Sigmoid colon (tissue), 7 donors: ENCODE data around the gene CCDC157. TPM values are rescaled to one million over a fixed set of nuclear protein-coding genes. Genes with fewer than 3 reads are reported as not detected.

Source experiments
- DNase-seq: peaks from one replicate; pipeline ENCODE4 v3.0.0-alpha.2; 2019
- H3K27ac ChIP-seq, 4 donors: fragments of 200-600 bp; sonication (generic); one replicate each; pipeline ENCODE4 v1.5.1; 2016 to 2019; ENCODE audit warnings: mild to moderate bottlenecking in 1 of 4
- H3K27me3 ChIP-seq, 3 donors: fragments of 200-600 bp; sonication (generic); one replicate each; pipeline ENCODE4 v1.5.1; 2019; ENCODE audit warnings: mild to moderate bottlenecking in 1 of 3
- H3K36me3 ChIP-seq, 4 donors: fragments of 200-600 bp; sonication (generic); one replicate each; pipeline ENCODE4 v1.5.1; 2016 to 2019
- H3K4me1 ChIP-seq, 4 donors: fragments of 200-600 bp; sonication (generic); one replicate each; pipeline ENCODE4 v1.5.1; 2017 to 2019
- H3K4me3 ChIP-seq, 4 donors: fragments of 200-600 bp; sonication (generic); one replicate each; pipeline ENCODE4 v1.5.1; 2017 to 2019; ENCODE audit warnings: mild to moderate bottlenecking in 2 of 4, moderate library complexity in 1 of 4
- H3K9me3 ChIP-seq, 4 donors: fragments of 200-600 bp in 3 of 4; sonication (generic) in 3 of 4; one replicate each; pipeline versions ENCODE4 v1.5.1 to v1.6.1; 2013 to 2019
- EP300 ChIP-seq, 4 donors: sonication (generic); formaldehyde crosslinking; IDR thresholded peaks; one replicate each; pipeline ENCODE4 v1.6.1; 2017; ENCODE audit warnings: antibody characterized with exemption in 4 of 4
- POLR2A ChIP-seq, 2 donors: fragments of 450-650 bp; IDR thresholded peaks; one replicate each; pipeline ENCODE4 v1.6.1; 2016; ENCODE audit warnings: antibody characterized with exemption in 2 of 2, mild to moderate bottlenecking in 2 of 2, moderate library complexity in 2 of 2
- POLR2AphosphoS5 ChIP-seq, 4 donors: sonication (generic); formaldehyde crosslinking; IDR thresholded peaks; one replicate each; pipeline ENCODE4 v1.6.1; 2017; ENCODE audit warnings: antibody characterized with exemption in 4 of 4
- WGBS, 2 donors: extraction: QIAGEN DNeasy Blood & Tissue Kit; methylation state at CpG; one replicate each; pipeline ENCODE4 v1.1.7; 2013; 5-methylcytosine and 5-hydroxymethylcytosine counted together
- intact Hi-C: fragments of 100-400 bp; cut with DNase I; formaldehyde crosslinking; loops from one replicate; pipeline ENCODE4 v1.15.1; 2023
- polyA plus RNA-seq, 3 donors: library from polyadenylated mRNA; stranded (reverse); fragments of 200-250 nt; gene quantifications; one replicate each; pipeline ENCODE4 v1.2.3, GENCODE V29; 2013
- total RNA-seq, 4 donors: library from RNA; depleted of rRNA; stranded (reverse); fragments of >200 nt; gene quantifications; one replicate each; pipeline ENCODE4 v1.1.0, GENCODE V29; 2016
- TF ChIP-seq, protein P1 (sequence below), 4 experiments: fragments of 450-650 bp in 3 of 4; fragments of 200-600 bp in 1 of 4; IDR thresholded peaks; one replicate each; pipeline ENCODE4 v1.5.1; 2016 to 2019; ENCODE audit warnings: antibody characterized with exemption in 4 of 4, mild to moderate bottlenecking in 3 of 4, moderate library complexity in 2 of 4
- donor health status: healthy with polysubstance abuse.
- donor health status: Bipolar disorder and iron deficiency.
- donor health status: healthy.

The CCDC157 gene
- total and polyA plus RNA-seq, 7 donors: 0.83 to 2.0 (median 1.6) TPM

DNA sequence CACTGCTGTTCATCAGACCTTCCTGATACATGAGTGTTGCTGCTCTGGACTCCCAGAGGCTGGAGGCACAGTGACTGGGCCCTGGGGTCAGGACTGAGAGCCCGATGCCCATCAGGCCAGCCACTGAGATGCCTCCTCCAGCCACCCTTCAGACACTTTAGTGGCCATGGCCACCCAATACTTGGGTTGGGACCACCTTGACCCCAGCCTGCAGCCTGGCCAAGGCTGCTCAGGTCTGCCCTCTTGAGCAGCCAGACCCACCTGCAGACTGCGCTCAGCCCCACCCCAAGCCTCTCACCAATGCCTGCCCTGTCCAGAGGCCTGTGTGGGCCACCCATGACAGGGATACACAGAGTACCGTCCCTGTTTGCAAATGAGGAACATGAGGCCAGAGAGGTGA lies 26.3 kb downstream of the CCDC157 start:
- Histone ChIP-seq H3K36me3 (peaks cover 0 to 45% (median 5%) of the 10 kb centered on the region in 4 donors), H3K27ac (no peak overlapping the region), H3K4me3 (no peak overlapping the region), H3K4me1 (peaks cover 3 to 16% (median 14%) of the 10 kb centered on the region in 4 donors), H3K9me3 (no peaks in the 10 kb centered on the region), H3K27me3 (no peaks in the 10 kb centered on the region)
- WGBS, 2 donors: 61 to 65% methylated on average over 3 of the region's 3 CpGs
- DNase-seq: no peak
- intact Hi-C loops: no loop called here
- TF ChIP-seq POLR2A (IDR thresholded peaks at IDR 0.05): no peak
- TF ChIP-seq, protein P1, sequence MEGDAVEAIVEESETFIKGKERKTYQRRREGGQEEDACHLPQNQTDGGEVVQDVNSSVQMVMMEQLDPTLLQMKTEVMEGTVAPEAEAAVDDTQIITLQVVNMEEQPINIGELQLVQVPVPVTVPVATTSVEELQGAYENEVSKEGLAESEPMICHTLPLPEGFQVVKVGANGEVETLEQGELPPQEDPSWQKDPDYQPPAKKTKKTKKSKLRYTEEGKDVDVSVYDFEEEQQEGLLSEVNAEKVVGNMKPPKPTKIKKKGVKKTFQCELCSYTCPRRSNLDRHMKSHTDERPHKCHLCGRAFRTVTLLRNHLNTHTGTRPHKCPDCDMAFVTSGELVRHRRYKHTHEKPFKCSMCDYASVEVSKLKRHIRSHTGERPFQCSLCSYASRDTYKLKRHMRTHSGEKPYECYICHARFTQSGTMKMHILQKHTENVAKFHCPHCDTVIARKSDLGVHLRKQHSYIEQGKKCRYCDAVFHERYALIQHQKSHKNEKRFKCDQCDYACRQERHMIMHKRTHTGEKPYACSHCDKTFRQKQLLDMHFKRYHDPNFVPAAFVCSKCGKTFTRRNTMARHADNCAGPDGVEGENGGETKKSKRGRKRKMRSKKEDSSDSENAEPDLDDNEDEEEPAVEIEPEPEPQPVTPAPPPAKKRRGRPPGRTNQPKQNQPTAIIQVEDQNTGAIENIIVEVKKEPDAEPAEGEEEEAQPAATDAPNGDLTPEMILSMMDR (IDR thresholded peaks at IDR 0.05): no peak
- no peak for TF ChIP-seq POLR2AphosphoS5 (IDR thresholded peaks at IDR 0.05)
- no peak for TF ChIP-seq EP300 (IDR thresholded peaks at IDR 0.05)

DNA sequence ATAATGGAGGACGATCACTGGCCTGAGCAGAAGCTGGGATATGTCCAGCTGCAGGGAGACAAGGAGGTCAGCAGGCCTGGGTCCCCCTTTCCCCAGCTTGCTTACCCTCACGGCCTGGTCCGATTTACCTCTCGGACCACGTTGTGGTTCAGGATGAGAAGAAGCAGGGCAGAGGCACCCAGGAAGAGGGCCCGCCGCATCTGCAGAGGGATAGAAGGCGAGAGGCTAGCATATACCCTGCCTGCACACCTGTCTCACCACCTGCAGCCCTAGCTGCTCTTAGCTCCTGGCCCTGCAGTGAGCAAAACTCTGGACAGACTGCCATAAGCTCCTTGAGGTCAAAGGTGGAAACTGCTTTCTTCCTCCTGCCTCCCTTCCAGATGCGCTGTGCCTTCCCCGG lies 29.1 kb downstream of the CCDC157 start:
- Histone ChIP-seq H3K36me3 (peaks cover 0 to 24% (median 5%) of the 10 kb centered on the region in 4 donors), H3K9me3 (no peaks in the 10 kb centered on the region), H3K4me3 (no peak overlapping the region), H3K27me3 (no peaks in the 10 kb centered on the region), H3K4me1 (peaks cover 3 to 16% (median 14%) of the 10 kb centered on the region in 4 donors), H3K27ac (no peak overlapping the region)
- intact Hi-C loops: loop anchor here (2.0 to 5.0 kb wide), 4 partner anchors 29 to 275 kb away; partner anchors contain the start of genes CCDC157 and SF3A1
- no peak for TF ChIP-seq POLR2A (IDR thresholded peaks at IDR 0.05)
- TF ChIP-seq, protein P1 (IDR thresholded peaks at IDR 0.05): no peak
- TF ChIP-seq POLR2AphosphoS5 (IDR thresholded peaks at IDR 0.05): no peak
- WGBS, 2 donors: 92 to 96% methylated on average over 10 of the region's 10 CpGs
- no peak for DNase-seq

DNA sequence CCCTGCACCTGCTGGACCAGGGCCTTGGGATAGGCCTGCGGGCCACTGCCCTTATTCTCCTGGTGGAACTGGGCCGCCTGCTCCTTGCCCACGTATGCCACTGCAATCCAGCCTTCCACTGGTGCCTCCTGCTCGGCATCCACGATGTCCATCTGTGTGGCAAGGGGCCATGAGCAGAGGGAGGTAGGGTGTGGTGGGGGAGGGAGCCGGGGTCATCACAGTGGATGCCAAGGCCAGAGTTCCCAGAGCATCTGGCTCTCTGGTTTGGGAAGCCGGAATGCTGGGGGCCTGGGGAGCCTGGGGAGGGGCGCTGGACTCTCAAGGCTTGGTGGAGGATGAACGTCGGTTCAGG lies 29.8 kb downstream of the CCDC157 start:
- intact Hi-C loops: loop anchor here (2.0 to 5.0 kb wide), 4 partner anchors 30 to 276 kb away; partner anchors contain the start of genes CCDC157 and SF3A1
- peak overlapping the region; percentile 76 to 86 (median 81) for H3K27ac ChIP-seq
- H3K4me3 ChIP-seq: peak overlapping the region; percentile 46 to 67 (median 62)
- no peaks in the 10 kb centered on the region for H3K9me3 ChIP-seq
- no peaks in the 10 kb centered on the region for H3K27me3 ChIP-seq
- peak; percentile 74 for DNase-seq
- WGBS, 2 donors: 29 to 35% methylated on average over 10 of the region's 10 CpGs
- H3K4me1 ChIP-seq: peaks cover 3 to 16% (median 14%) of the 10 kb centered on the region in 4 donors
- TF ChIP-seq POLR2A (IDR thresholded peaks at IDR 0.05) (no peak), EP300 (IDR thresholded peaks at IDR 0.05) (no peak), POLR2AphosphoS5 (IDR thresholded peaks at IDR 0.05) (no peak)
- TF ChIP-seq, protein P1 (IDR thresholded peaks at IDR 0.05): no peak
- H3K36me3 ChIP-seq: peaks cover 0 to 17% (median 3%) of the 10 kb centered on the region in 4 donors

DNA sequence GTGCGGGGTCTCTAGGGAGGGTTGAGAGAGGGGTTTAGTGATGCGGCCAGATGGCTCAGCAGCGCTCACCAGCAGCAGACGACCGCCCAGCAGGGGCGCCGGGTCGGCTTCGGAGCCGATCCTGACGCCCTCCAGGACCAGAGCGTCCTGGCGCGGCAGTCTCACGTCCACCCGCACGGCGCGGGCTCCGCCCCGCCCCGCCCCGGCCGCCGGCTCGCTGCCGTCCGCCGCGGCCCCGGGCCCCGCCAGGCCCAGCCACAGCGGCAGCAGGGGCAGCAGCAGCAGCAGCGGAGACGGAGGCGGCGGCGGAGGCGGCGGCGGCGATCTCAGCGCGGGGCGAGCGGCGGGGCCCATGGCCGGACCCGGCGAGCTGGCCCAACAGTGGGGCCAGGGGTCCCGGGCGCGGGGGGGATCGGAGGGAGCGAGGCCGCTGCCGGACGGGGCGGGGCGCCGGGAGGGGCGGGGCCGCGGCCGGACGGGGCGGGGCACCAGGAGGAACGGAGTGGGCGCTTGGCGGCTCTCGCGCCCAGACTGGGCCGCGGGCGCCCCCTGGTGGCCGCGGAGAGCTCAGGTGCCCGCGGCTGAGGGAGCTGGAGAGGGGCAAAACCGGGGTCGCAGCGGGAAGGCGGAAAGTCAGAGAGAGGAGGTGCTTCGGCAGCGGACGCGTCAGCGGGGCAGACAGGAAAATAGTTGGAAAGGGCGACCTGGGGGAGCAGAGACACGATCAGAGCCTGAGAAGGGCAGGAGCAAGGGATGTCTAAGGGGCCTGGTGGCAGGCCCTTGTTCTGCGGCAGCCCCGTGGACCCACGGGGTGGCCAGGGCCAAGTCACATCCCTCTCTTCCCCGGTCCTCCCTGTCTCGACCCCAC lies 30.4 kb downstream of the CCDC157 start, which contains the start of gene RNF215:
Gene RNF215 (minus strand): TSS at position 452 of the 868 bp plus-strand sequence. CDS start 98 bp downstream, at position 354.
- peak; percentile 88 for DNase-seq
- H3K4me1 ChIP-seq: peaks cover 3 to 16% (median 14%) of the 10 kb centered on the region in 4 donors
- H3K27ac ChIP-seq: peak within 1 kb of the TSS; percentile 76 to 86 (median 81)
- no peak for TF ChIP-seq POLR2A (IDR thresholded peaks at IDR 0.05)
- TF ChIP-seq, protein P1 (IDR thresholded peaks at IDR 0.05): peak; percentile 92 to 94 (median 94)
- 2% methylated on average over 95 of the region's 95 CpGs for WGBS, 2 donors
- peaks cover 0 to 15% (median 3%) of the 10 kb centered on the region in 4 donors for H3K36me3 ChIP-seq
- no peaks in the 10 kb centered on the region for H3K9me3 ChIP-seq
- H3K27me3 ChIP-seq: no peaks in the 10 kb centered on the region
- peak within 1 kb of the TSS; percentile 46 to 67 (median 62) for H3K4me3 ChIP-seq
- intact Hi-C loops: loop anchor here (1.0 to 5.0 kb wide), 6 partner anchors 30 to 276 kb away; partner anchors contain the start of genes CCDC157 and SF3A1
